Measurements from ENCODE around the gene CCNA2. TPM values are rescaled to one million over a fixed set of nuclear protein-coding genes. Genes with fewer than 3 reads are reported as not detected.
A peak's percentile ranks its signal among the peaks of the same experiment; 100 is the strongest.

Gene CCNA2
- polyA plus RNA-seq, 2 of the 4 experiments (the other 2 are of a cell fraction) = 34.9 to 51.0 TPM

DNA sequence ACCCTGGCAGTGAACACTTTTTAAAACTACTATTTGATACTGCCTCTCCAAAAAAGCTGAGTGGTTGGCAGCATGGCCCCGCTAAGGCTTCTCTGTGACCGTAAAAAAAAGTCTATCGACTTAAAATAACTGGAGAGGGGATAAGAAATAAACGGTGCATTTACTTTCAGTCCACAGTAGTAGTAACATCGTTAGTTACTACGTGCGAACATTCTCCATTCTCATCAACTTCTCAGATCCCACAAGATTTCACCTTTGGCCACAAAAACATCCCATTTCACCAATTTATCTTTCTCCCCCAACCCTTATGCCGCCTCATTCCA lies 23.1 kb downstream of the CCNA2 start:
- peak overlapping the region; percentile 91 to 94 for H3K27ac ChIP-seq
- FAIRE-seq (no peak), ATAC-seq (peak; percentile 24 to 26; a peak in 3 of 6 replicates), DNase-seq (ENCODE audit: low read depth in 1 of 2, low spot score in 1 of 2) (no peak)
- no peak for TF ChIP-seq HOXB5 (CRISPR knock-in tag; IDR thresholded peaks at IDR 0.05)
- H3K4me1 ChIP-seq = 0 out of 3 replicates have a peak, but pooled peaks cover 11% of the 10 kb centered on the region
- peak overlapping the region; percentile 82 for H3K4me2 ChIP-seq
- H3K9me3 ChIP-seq = no peaks in the 10 kb centered on the region
- 50% methylated on average over 8 of the region's 8 CpGs for WGBS (ENCODE audit: missing lambda C conversion rate)
- CTCF ChIA-PET = no interaction called here
- POLR2A ChIA-PET = interaction anchor here (0.7 to 1.6 kb wide), 4 partner anchors 11 to 104 kb away, joined by 3 to 4 read pairs (median 4); partner anchors contain the start of genes ANXA5 and SMIM43
- peak overlapping the region; percentile 98 for H3K4me3 ChIP-seq

DNA sequence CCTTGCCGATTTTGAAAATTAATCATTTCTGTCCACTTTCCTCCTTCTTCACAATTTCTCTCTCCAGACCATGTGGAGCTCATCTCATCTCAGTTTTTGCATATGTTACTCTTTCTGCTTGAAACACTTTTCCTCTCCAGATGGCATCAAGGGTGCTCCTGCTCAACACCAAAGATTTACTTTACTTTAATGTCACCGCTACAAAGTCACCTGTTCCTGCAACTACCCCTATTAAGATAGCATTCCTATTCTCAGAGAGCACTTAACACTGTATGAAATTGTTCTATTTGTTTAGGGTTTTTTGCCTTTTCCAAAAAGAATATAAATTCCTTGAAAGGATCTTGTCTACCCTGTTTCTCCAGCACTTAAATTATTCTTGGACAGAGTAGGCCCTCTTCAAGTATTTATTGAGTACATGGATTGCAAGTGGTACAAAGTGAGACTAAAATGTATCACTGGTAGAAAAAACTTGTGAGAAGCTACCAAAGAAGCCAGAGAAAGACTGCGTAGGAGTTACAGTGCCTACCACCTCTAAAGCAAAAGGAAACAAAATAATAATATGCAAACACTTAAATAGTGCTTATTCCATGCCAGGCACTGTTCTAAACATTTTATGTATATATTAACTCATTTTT lies 23.7 kb downstream of the CCNA2 start:
- ATAC-seq = no peak
- CTCF ChIA-PET = no interaction called here
- 0 out of 3 replicates have a peak, but pooled peaks cover 11% of the 10 kb centered on the region for H3K4me1 ChIP-seq
- POLR2A ChIA-PET = interaction anchor here (0.7 to 1.5 kb wide), 2 partner anchors 10 to 103 kb away, joined by 3 to 4 read pairs; partner anchors contain the start of gene ANXA5
- H3K9me3 ChIP-seq = no peaks in the 10 kb centered on the region
- 59% methylated on average over 3 of the region's 3 CpGs for WGBS (ENCODE audit: missing lambda C conversion rate)
- FAIRE-seq = no peak
- H3K27ac ChIP-seq = no peak overlapping the region; a peak in 1 of 6 replicates
- DNase-seq (ENCODE audit: low read depth in 1 of 2, low spot score in 1 of 2) = no peak
- peak overlapping the region; percentile 82 for H3K4me2 ChIP-seq
- no peak overlapping the region for H3K4me3 ChIP-seq
- TF ChIP-seq GATA3 (IDR thresholded peaks at IDR 0.05; ENCODE audit: borderline replicate concordance) (no peak), KDM5A (IDR thresholded peaks at IDR 0.05) (no peak)

DNA sequence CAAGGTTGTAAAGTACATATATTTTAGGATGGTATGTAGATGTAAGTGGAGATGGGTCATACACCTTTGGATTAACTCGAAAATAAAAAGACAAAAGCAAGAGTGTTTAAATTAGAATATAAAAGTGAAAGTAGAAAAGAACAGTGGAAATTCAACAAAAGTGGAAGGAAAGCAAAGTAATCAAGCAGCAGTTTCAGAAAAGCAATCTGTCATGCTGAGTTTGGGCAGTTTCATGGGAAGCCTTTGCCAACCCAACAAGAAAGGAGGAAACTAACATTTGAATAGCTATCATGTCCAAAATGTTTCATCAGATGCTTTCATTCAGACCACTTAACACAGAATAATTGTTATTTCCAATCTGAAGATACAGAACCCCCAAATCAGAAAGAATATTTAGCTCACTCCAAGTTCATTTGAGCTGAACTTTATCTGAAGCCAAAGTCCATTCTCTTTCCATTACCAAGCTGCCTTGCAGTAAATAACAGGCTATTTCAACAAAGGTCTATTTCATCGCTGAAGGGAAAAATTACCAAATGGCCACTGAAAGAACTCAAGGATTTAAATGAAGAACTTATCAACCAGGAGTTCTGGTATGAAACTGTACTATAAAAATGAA lies 24.4 kb downstream of the CCNA2 start:
- ChIA-PET POLR2A (no interaction called here), CTCF (no interaction called here)
- Histone ChIP-seq H3K9me3 (no peaks in the 10 kb centered on the region), H3K27ac (no peak overlapping the region), H3K4me2 (no peak overlapping the region; the same call in 2 of the 3 replicates), H3K4me1 (peaks cover 15% of the 10 kb centered on the region; the same call in 1 of the 3 replicates), H3K4me3 (no peak overlapping the region)
- DNase-seq (ENCODE audit: low read depth in 1 of 2, low spot score in 1 of 2) (no peak), FAIRE-seq (no peak), ATAC-seq (no peak)
- WGBS (ENCODE audit: missing lambda C conversion rate) = 55% methylated on average over 2 of the region's 2 CpGs
- TF ChIP-seq, protein P1, sequence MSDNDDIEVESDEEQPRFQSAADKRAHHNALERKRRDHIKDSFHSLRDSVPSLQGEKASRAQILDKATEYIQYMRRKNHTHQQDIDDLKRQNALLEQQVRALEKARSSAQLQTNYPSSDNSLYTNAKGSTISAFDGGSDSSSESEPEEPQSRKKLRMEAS (IDR thresholded peaks at IDR 0.05) = no peak
- TF ChIP-seq, protein P2, sequence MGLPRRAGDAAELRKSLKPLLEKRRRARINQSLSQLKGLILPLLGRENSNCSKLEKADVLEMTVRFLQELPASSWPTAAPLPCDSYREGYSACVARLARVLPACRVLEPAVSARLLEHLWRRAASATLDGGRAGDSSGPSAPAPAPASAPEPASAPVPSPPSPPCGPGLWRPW (IDR thresholded peaks at IDR 0.05) = no peak
- no peak for TF ChIP-seq EHF (CRISPR knock-in tag; IDR thresholded peaks at IDR 0.05)
- TF ChIP-seq, protein P3, sequence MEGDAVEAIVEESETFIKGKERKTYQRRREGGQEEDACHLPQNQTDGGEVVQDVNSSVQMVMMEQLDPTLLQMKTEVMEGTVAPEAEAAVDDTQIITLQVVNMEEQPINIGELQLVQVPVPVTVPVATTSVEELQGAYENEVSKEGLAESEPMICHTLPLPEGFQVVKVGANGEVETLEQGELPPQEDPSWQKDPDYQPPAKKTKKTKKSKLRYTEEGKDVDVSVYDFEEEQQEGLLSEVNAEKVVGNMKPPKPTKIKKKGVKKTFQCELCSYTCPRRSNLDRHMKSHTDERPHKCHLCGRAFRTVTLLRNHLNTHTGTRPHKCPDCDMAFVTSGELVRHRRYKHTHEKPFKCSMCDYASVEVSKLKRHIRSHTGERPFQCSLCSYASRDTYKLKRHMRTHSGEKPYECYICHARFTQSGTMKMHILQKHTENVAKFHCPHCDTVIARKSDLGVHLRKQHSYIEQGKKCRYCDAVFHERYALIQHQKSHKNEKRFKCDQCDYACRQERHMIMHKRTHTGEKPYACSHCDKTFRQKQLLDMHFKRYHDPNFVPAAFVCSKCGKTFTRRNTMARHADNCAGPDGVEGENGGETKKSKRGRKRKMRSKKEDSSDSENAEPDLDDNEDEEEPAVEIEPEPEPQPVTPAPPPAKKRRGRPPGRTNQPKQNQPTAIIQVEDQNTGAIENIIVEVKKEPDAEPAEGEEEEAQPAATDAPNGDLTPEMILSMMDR (IDR thresholded peaks at IDR 0.05) = no peak
- TF ChIP-seq CHD2 (IDR thresholded peaks at IDR 0.05; ENCODE audit: low read length, partially characterized antibody) = no peak
- TF ChIP-seq, protein P4, sequence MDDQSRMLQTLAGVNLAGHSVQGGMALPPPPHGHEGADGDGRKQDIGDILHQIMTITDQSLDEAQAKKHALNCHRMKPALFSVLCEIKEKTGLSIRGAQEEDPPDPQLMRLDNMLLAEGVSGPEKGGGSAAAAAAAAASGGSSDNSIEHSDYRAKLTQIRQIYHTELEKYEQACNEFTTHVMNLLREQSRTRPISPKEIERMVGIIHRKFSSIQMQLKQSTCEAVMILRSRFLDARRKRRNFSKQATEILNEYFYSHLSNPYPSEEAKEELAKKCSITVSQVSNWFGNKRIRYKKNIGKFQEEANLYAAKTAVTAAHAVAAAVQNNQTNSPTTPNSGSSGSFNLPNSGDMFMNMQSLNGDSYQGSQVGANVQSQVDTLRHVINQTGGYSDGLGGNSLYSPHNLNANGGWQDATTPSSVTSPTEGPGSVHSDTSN (IDR thresholded peaks at IDR 0.05) = no peak
- no peak for TF ChIP-seq CBX8 (IDR thresholded peaks at IDR 0.05)
- TF ChIP-seq POLR2AphosphoS2 (conservative IDR thresholded peaks at IDR 0.05; ENCODE audit: low read length) = no peak
- no peak for TF ChIP-seq BHLHE40 (IDR thresholded peaks at IDR 0.05; ENCODE audit: low read depth, low read length)
- no peak for TF ChIP-seq HOXA7 (CRISPR knock-in tag; IDR thresholded peaks at IDR 0.05)
- no peak for TF ChIP-seq ZSCAN20 (CRISPR knock-in tag; IDR thresholded peaks at IDR 0.05)
- no peak for TF ChIP-seq HEYL (CRISPR knock-in tag; IDR thresholded peaks at IDR 0.05)
- no peak for TF ChIP-seq KDM5A (IDR thresholded peaks at IDR 0.05)
- no peak for TF ChIP-seq CEBPB (IDR thresholded peaks at IDR 0.05)
- TF ChIP-seq RARB (CRISPR knock-in tag; IDR thresholded peaks at IDR 0.05) = no peak
- no peak for TF ChIP-seq ESRRA (IDR thresholded peaks at IDR 0.05; ENCODE audit: borderline replicate concordance, low read length)
- no peak for TF ChIP-seq MAZ (IDR thresholded peaks at IDR 0.05; ENCODE audit: borderline replicate concordance, low read depth, low read length)
- no peak for TF ChIP-seq JUNB (IDR thresholded peaks at IDR 0.05)
- TF ChIP-seq SMC3 (IDR thresholded peaks at IDR 0.05) = no peak

All from A549 (cell line).